ENCODE data around the gene ANKRD52.

DNA sequence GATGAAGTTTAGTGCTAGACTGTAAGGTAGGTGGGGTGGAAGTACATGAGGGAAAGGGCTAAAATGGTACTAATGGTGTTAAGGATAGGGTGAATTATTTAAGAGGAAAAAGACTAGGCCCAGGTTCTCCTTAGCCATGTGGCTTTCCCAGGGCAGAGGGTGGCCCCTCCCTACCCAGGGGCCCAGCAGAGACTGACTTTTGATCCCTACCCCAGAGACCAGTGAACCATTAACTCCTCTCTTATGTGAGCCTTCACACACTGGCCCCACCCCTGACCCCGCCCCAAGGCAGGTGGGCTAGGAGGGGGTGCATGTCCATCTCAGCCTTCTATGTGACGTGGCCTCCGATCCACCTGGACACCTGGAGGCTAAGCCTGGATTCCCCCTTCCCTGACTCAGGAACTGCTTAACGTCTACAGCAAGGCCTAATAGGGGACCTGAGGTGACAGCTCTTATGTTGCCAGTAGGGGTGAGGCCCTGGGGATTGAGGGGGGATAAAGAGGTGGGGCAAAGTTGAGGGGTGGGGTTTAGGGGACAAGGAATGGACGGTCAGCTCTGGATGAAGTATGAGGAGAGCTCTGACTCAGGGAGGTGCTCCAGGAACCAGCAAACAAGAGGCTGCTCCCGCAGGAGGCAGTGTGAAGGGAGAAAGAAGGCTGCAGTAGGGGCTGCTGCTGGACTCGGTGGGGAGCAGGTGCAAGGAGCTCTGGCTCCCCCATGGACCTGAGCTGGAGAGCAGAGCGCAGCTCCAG lies 27.6 kb downstream of the ANKRD52 start:
- TF ChIP-seq, protein P1, sequence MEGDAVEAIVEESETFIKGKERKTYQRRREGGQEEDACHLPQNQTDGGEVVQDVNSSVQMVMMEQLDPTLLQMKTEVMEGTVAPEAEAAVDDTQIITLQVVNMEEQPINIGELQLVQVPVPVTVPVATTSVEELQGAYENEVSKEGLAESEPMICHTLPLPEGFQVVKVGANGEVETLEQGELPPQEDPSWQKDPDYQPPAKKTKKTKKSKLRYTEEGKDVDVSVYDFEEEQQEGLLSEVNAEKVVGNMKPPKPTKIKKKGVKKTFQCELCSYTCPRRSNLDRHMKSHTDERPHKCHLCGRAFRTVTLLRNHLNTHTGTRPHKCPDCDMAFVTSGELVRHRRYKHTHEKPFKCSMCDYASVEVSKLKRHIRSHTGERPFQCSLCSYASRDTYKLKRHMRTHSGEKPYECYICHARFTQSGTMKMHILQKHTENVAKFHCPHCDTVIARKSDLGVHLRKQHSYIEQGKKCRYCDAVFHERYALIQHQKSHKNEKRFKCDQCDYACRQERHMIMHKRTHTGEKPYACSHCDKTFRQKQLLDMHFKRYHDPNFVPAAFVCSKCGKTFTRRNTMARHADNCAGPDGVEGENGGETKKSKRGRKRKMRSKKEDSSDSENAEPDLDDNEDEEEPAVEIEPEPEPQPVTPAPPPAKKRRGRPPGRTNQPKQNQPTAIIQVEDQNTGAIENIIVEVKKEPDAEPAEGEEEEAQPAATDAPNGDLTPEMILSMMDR (IDR thresholded peaks at IDR 0.05; ENCODE audit: low read depth, low read length), result no peak
- no peak for TF ChIP-seq EZH2phosphoT487 (IDR thresholded peaks at IDR 0.05; ENCODE audit: low read depth)

Measured in OCI-LY3 (cell line).